MM.1S (cell line): ENCODE measurements around the gene STX16.

Source experiments
- EZH2 ChIP-seq: fragments of 300-600 bp; sonication (generic); optimal IDR thresholded peaks from 2 replicates; pipeline ENCODE3; 2017; ENCODE audit warnings: low read depth, mild to moderate bottlenecking, antibody characterized with exemption, low read length, mixed read lengths
- EZH2phosphoT487 ChIP-seq: fragments of 300-600 bp; sonication (generic); IDR thresholded peaks from 2 replicates; pipeline ENCODE4 v1.6.1; 2018; ENCODE audit warnings: antibody characterized with exemption, low read length
- TF ChIP-seq, protein P1 (sequence below): fragments of 300-600 bp; sonication (generic); IDR thresholded peaks from 2 replicates; pipeline ENCODE4 v1.5.1; 2016; ENCODE audit warnings: antibody characterized with exemption, low read length, mixed read lengths

DNA sequence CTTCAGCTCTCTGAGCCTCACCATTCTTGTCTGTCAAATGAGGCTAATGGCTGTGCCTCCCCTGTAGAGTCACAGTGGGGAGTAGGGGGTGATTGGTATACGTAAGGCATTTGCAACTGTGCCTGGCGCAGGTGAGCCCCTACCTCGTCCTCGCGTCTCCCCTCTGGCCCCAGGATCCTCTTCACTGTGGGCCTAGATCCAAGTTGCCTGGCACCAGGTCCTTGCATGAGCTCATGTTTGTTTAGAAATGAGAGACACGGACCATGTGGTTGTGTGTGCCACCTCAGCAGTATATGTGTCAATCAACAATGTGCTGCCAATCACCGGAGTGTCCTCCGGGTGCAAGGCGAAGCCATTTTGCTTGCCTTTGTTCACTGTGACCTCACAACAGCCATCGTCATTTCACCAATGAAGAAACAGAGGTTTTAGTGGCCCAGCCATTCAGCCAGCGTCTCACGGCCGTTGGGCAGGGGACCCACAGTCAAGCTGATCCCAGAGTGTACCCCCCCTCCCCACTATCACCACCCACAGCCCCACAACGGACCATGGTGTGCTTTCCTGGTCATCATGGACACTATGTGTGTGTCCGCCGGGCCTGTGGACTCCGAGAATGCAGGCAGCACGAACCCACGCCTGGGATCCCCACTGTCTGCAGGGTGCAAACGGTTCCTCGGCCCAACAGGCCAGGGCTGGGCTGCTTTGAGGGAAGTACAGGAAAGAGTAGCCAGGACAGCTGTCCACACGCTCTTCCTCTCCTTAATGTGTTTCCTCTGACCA lies 35.9 kb upstream of the STX16 start:
- TF ChIP-seq, protein P1, sequence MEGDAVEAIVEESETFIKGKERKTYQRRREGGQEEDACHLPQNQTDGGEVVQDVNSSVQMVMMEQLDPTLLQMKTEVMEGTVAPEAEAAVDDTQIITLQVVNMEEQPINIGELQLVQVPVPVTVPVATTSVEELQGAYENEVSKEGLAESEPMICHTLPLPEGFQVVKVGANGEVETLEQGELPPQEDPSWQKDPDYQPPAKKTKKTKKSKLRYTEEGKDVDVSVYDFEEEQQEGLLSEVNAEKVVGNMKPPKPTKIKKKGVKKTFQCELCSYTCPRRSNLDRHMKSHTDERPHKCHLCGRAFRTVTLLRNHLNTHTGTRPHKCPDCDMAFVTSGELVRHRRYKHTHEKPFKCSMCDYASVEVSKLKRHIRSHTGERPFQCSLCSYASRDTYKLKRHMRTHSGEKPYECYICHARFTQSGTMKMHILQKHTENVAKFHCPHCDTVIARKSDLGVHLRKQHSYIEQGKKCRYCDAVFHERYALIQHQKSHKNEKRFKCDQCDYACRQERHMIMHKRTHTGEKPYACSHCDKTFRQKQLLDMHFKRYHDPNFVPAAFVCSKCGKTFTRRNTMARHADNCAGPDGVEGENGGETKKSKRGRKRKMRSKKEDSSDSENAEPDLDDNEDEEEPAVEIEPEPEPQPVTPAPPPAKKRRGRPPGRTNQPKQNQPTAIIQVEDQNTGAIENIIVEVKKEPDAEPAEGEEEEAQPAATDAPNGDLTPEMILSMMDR: no peak
- TF ChIP-seq EZH2phosphoT487 (no peak), EZH2 (no peak)
